ENCODE measurements around the gene PLAU.
"Not testable (repeated sequence)": the region's sequence is repeated elsewhere in the genome, so short reads cannot be mapped to it uniquely, and the experiment has no call there.

Gene PLAU

DNA sequence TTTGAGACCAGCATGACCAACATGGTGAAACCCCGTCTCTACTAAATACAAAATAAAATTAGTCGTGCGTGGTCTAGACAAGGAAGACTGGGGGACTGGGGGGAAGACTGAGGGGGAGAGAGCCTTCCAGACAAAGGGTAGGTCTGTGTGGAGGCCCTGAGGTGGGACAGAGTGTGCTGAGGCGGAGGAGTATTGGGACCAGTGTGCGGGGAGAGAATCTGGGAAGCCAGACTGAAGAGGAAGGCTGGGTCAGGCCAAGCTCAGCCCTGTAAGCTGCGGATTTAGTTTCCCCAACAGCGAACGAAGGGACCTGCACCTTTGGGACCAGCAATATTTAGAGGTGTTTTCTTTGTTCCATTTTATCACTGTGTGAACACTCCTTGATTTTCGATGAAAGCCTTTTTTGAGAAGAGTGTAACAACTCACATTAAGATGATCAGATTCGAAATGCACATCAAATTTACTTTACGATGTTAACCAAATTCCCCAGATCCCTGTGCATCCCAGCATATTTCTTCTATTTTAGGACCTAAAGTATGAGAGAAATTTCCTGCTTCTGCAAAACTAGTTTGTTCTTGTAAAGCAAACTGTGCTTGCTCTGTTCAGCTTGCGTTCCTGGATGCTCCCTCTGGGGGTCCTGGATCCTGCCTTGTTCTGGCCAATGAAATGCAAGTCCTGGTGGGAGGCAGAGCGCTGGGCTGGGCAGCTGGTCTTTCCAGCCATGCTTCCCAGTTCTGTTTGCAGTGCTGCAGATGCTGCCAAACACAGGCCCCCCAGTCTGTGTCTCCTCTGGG lies 39.4 kb downstream of the PLAU start:
- no peak for DNase-seq (ENCODE audit: low read depth in 2 of 2)

DNA sequence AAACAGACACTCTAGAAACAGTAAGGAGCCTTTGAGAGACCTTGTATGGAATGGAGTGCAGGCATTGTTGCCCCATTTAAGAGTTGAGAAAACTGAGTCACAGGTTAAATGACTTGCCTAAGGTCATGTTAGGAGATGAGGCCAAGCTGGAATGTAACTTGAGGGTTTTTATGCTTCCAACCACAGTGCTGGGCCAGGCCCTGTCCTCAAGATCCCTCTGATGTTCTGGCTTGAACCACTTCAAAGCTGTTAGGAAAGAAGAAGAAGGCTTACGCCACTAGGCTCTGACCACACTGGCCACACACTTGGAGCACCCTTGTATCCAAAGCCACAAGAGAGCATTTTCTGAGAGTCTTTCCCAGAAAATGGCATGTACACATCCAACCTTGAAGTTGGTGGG lies 42.7 kb downstream of the PLAU start:
- no peak for DNase-seq (ENCODE audit: low read depth in 2 of 2)

DNA sequence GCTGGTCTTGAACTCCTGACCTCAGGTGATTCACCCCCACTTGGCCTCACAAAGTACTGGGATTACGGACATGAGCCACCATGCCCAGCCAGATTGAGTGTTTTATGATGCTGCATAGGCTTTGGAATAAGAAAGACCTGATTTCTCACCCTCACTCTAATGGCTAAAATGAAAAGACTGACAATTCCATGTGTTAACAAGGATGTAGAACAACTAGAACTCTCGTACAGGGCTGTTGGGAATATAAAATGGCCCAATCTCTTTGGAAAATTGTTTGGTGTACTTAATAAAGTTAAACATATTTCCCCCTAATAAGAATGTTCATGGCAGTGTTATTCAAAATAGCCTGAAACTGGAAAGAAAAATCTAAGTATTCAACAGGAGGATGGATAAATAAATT lies 43.8 kb downstream of the PLAU start:
- no peak for DNase-seq (ENCODE audit: low read depth in 2 of 2)

DNA sequence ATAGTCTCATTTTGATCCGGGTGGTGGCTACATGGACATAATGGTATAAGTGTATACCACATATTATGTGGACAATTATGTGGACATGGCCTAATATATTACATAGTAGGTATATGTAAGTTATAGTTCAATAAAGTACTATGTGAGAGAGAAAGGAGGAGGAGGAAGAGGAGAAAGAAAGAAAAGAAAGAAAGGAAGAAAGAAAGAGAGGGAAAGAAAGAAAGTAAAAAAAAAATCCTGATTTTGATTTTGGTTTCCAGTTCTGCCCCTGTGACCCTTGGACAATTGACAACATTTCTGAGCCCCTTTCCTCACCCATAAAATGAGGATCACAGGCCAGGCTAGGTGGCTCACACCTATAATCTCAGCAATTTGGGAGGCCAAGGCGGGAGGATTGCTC lies 44.8 kb downstream of the PLAU start:
- DNase-seq (ENCODE audit: low read depth in 2 of 2) = no peak

DNA sequence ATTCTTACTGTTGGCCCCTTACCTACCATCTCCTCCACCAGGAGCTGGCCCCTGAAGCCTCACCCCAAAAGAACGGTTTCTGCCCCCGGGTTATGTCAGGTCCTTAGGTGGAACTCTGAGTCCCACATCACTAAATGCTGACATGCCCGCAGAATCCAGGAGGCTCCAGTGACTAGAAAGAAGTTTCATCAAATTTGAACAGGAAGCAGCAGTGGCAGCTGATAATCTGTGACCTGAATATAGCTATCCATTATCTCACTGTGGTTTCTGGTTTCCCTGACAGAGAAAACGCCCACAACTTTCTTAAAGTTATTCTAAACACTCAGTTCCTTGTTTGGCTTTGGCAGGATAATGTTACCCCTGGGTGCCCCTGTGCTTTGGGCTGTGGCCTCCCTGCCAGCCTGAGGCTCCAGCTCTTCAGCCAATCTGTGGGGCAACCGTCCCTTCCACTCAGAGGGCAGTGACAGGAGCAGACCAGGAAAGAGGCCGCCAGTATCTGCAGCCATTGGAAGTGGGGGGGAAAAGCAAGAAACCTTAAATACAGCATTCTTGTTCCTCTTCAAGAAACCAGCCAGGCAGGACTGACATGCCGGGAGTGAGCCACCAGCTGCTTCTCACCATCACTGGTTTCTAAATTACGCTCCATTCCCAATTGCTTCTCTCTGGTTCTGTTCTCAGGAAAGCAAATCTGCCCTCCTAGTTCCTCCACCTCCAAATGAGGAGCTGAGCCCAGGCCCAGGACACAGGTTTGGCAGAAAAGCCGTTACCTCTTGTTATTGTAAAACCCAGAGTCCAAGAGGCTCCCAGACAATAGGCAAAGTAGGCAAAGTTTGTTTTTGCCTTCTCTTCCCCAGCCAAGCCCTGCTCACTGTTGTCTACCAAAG lies 45.8 kb downstream of the PLAU start:
- peak in 1 of 2 donors; percentile 2 for DNase-seq (ENCODE audit: low read depth in 2 of 2)

DNA sequence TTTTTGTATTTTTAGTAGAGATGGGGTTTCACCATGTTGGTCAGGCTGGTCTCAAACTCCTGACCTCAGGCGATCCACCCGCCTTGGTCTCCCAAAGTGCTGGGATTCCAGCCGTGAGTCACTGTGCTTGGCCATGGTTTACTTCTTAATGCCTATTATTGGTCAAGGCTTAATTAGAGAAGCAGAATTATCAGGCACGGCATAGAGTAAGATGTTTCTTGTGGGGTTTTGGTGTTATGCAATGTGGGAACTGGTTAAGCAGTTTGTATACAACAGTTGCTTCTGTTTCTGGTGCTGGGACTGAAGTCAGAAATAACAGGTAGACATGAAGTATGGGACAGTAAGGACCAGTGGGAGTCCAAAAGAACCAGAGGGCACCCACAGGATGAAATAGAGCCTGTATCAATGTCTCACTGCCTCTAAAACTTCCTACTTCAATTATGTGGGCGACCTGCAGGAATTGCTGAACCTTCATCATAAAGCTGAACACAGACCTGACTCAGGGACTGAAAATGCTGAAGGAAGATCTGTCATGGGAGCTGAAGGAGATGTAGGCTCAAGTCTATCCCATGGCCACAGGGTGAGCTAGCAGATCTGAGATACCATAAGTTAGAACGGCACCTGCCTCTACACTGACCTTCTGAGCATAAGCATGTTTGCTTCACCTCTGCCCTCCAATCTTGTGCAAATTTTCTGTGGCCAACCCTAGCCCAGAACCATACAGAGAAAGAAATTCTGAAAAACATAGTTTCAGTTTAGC lies 48.7 kb downstream of the PLAU start:
- no peak for DNase-seq (ENCODE audit: low read depth in 2 of 2)

DNA sequence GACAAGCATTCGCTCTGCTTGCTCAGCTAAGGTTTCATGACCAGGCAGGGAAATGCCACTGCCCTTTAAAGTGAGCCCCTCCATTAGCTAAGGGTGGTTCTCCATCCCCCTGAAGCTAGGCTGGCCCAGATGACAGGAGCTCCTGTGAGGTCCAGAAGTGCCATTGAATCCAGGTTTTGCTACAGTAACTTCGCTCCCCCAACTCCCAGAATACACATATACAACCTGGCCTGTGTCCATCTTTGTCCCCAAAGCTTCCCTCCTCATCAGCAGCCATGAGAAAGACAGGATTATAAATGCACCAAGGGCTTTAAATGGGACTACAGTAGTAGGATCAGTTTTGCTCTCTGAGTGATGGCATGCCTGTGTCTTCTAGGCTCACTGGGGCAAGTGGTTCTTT lies 51.5 kb downstream of the PLAU start:
- DNase-seq (ENCODE audit: low read depth in 2 of 2) = no peak

DNA sequence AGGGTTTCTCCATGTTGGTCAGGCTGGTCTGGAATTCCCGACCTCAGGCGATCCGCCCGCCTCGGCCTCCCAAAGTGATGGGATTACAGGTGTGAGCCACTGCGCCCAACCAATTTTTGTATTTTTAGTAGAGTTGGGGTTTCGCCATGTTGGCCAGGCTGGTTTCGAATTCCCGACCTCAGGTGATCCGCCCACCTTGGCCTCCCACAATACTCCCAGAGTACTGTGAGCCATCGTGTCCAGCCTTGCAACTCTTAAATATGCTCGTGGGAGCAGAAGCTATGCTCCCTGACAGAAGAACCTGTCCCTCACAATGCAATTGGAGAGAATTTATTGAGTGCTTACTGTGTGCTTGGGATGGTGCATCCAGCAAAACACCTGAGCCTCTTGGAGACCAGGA lies 52.6 kb downstream of the PLAU start:
- not testable (repeated sequence) for DNase-seq (ENCODE audit: low read depth in 2 of 2)

DNA sequence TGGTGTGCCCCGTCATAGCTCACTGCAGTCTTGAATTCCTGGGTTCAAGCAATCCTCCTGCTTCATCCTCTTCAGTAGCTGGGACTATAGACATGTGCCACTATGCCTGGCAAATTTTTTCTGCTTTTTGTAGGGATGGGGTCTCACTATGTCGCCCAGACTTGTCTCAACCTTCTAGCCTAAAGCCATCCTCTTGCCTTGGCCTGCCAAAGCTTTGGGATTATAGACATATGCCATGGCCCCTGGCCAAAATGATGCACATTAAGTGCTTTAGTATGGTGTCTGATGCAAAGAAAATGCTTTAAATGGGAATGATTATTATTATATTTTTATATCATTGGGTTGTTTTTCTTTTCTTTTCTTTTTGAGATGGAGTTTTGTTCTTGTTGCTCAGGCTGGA lies 53.8 kb downstream of the PLAU start:
- no peak for DNase-seq (ENCODE audit: low read depth in 2 of 2)

DNA sequence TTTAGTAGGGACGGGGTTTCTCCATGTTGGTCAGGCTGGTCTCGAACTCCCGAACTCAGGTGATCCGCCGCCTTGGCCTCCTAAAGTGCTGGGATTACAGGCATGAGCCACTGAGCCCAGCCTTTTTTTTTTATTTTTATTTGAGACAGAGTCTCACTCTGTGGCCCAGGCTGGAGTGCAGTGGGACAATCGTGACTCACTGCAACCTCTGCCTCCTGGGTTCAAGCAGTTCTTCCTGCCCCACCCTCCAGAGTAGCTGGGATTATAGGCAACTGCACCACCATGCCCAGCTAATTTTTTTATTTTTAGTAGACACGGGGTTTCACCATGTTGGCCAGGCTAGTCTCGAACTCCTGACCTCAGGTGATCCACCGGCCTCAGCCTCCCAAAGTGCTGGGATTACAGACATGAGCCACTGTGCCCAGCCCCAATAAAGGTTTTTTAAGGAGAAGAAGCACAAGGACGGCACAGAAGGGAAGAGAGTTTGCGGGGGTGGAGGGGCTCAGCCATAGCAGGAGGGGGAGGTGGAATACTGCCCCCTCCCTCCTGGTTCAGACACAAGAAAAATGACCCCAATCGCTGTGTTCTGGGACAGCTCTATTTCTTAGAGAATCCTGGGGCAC lies 54.4 kb downstream of the PLAU start:
- not testable (repeated sequence) for DNase-seq (ENCODE audit: low read depth in 2 of 2)

DNA sequence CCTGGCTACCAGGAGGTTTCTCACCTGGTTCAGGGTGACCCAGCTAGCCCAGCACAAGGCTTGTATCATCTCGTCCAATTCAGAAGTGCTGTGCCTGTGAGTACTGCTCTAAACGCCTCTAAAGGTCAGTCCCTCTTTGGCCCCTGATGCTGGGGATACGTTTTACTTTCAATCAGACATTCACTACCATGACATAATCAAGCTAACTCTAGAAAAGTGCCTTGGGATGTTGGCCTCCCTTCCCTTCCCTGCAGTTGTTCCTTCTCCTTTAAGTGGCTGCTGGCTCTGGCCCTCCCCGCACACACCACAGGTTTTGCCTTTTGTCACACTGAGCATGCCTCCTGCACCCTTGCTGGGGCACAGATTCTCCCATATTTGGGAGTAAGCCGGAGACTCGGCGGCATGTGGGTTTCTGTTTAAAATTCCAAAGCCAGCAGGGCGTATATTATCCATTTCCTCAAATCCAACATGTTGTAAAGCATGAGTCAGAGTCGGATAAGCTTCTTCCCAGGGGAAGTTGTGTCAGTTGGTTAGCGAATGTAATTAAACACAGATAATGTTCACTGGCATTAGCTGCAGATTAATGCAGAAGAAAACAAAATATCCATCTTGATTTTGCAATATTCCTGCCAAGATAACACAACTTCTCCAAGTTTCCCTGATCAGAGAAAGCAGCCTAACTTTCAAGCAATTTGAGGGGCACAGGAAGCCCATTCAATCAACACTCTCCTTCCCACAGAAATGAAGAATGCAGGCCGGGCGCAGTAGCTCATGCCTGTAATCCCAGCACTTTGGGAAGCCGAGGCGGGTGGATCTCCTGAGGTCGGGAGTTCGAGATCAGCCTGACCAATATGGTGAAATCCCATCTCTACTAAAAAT lies 55.2 kb downstream of the PLAU start:
- no peak for DNase-seq (ENCODE audit: low read depth in 2 of 2)

DNA sequence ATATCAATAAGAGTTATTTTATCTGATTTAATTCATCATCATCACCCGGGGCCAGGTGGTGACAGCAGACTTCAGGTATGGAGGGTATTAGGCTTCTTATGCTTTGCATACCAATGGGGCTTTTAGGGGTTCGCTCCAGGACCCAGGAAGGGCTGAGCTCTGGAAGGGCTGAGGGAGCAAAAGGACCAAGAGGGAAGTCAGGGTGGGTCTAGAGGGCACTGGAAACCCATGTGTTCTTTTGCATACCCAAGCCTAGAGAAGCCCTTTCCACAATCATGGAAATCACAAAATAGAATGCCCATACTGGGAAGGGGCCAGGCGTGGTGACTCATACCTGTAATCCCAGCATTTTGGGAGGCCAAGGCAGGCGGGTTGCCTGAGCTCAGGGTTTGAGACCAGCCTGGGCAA lies 56.1 kb downstream of the PLAU start:
- DNase-seq (ENCODE audit: low read depth in 2 of 2) = no peak

Data from stimulated activated CD8-positive, alpha-beta memory T cell treated with anti-CD3 and anti-CD28 coated beads, Interleukin-15, amount 100 ng/mL, for 48 hours (primary cell).